Esophagus squamous epithelium (tissue), 5 donors: ENCODE data around the gene NEUROD1. TPM values are rescaled to one million over a fixed set of nuclear protein-coding genes. Genes with fewer than 3 reads are reported as not detected.

ENCODE experiments used
- DNase-seq: peaks from one replicate; lab custom pipeline; 2025; lab: John Stamatoyannopoulos, UW
- H3K27ac ChIP-seq, 4 donors: fragments of 200-600 bp; sonication (generic); one replicate each; pipeline ENCODE4 v1.5.1; 2016 to 2019; ENCODE audit warnings: mild to moderate bottlenecking in 1 of 4
- H3K27me3 ChIP-seq, 4 donors: fragments of 200-600 bp; sonication (generic); 1 replicate in 3 of 4; 2 replicates in 1 of 4; pipeline versions ENCODE4 v1.5.1 to v1.6.0; 2017 to 2021; ENCODE audit warnings: antibody characterized with exemption in 1 of 4
- H3K36me3 ChIP-seq, 3 donors: fragments of 200-600 bp; sonication (generic); one replicate each; pipeline ENCODE4 v1.5.1; 2016 to 2019
- H3K4me1 ChIP-seq, 3 donors: fragments of 200-600 bp; sonication (generic); one replicate each; pipeline ENCODE4 v1.5.1; 2017 to 2019
- H3K4me3 ChIP-seq, 4 donors: fragments of 200-600 bp; sonication (generic); 1 replicate in 3 of 4; 2 replicates in 1 of 4; pipeline ENCODE4 v1.5.1; 2016 to 2019; ENCODE audit warnings: mild to moderate bottlenecking in 2 of 4, moderate library complexity in 1 of 4
- H3K9me3 ChIP-seq, 3 donors: fragments of 200-600 bp; sonication (generic); one replicate each; pipeline ENCODE4 v1.5.1; 2016 to 2019
- CTCF ChIP-seq, 6 experiments: fragments of 450-650 bp in 4 of 6; fragments of 200-600 bp in 2 of 6; sonication (generic) in 2 of 6; IDR thresholded peaks; one replicate each; pipeline ENCODE4 v1.5.1; 2016 to 2019; ENCODE audit warnings: antibody characterized with exemption in 6 of 6, mild to moderate bottlenecking in 4 of 6, moderate library complexity in 4 of 6
- POLR2A ChIP-seq, 4 donors: fragments of 450-650 bp; IDR thresholded peaks; one replicate each; pipeline ENCODE4 v1.6.1; 2017; ENCODE audit warnings: antibody characterized with exemption in 4 of 4, mild to moderate bottlenecking in 4 of 4, moderate library complexity in 3 of 4
- WGBS, 2 donors: methylation state at CpG; one replicate each; pipeline ENCODE4 v1.1.5; 2018; 5-methylcytosine and 5-hydroxymethylcytosine counted together
- intact Hi-C: fragments of 100-400 bp; cut with DNase I; formaldehyde crosslinking; loops from one replicate; pipeline ENCODE4 v1.15.0; 2022
- total RNA-seq, 4 donors: library from RNA; depleted of rRNA; stranded (reverse); fragments of >200 nt; gene quantifications; one replicate each; pipeline ENCODE4 v1.1.0, GENCODE V29; 2016
- donor health status: DM: yes; HTN: yes; CAD: no.

Gene NEUROD1
- total RNA-seq, 4 donors from 2014 or later, result not detected

DNA sequence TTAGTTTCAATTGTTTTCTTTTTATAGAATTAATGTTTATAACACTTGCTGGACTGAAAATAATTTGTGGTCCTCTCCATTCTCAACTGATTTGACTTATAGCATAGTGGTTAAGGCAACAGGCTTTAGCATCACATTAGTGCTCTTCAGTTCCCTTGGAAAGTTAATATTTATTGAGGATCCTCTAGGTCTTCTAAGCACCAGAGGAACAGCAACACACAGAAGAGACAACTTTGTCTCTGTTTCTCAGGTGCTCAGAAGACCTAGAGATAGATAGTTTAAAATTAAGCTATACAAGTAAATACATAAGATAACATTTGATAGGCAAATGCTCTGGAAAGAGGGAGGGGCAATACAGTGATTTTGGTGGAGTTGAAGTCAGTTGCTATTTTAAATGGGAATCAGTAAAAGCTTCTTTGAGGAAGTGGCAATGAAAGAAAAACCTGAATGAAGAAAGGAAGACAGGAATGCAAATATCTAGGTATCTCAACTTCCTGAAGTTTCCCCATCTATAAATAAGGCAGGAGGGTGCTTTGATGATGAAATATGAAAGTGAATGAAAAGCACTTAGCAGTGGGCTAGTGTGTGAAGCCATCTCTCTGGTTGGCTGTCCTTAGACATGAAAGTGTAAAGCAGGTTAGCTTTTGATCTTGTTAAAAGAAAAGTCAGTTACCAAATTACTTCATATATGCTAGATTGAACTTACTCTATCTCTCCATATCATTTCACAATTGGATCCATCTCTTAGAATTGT lies 7.9 kb downstream of the NEUROD1 start:
- no peak overlapping the region for H3K4me3 ChIP-seq
- no peaks in the 10 kb centered on the region for H3K4me1 ChIP-seq
- no peaks in the 10 kb centered on the region for H3K9me3 ChIP-seq
- H3K27ac ChIP-seq, result no peak overlapping the region
- peaks cover 0 to 67% (median 0%) of the 10 kb centered on the region in 4 donors for H3K27me3 ChIP-seq
- intact Hi-C loops, result no loop called here
- TF ChIP-seq POLR2A (IDR thresholded peaks at IDR 0.05), result no peak
- no peak for TF ChIP-seq CTCF (IDR thresholded peaks at IDR 0.05)
- DNase-seq, result no peak
- no peaks in the 10 kb centered on the region for H3K36me3 ChIP-seq

DNA sequence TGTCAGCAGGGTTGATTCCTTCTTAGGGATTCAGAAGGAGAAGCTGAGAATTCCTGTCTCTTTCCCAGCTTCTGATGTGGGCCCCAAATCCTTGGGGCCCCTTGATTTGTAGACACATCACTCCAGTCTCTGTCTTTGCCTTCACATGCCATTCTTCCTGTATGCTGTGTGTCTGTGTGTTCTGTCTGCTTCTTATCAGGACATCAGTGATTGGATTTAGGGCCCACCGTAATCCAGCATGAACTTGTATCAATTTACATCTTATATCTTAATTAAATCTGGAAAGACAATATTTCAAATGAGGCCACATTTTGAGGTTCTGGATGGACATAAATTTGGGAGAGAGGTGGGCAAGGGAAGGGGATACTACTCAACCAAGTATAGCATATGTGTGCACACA lies 9.7 kb downstream of the NEUROD1 start:
- WGBS, 2 donors, result 92 to 100% methylated on average over 1 of the region's 1 CpG
- intact Hi-C loops, result no loop called here
- DNase-seq, result no peak
- TF ChIP-seq CTCF (IDR thresholded peaks at IDR 0.05) (no peak), POLR2A (IDR thresholded peaks at IDR 0.05) (no peak)
- Histone ChIP-seq H3K4me3 (no peak overlapping the region), H3K36me3 (no peaks in the 10 kb centered on the region), H3K4me1 (no peaks in the 10 kb centered on the region), H3K27me3 (peaks cover 0 to 59% (median 0%) of the 10 kb centered on the region in 4 donors), H3K9me3 (peaks cover 0 to 7% (median 2%) of the 10 kb centered on the region in 3 donors), H3K27ac (no peak overlapping the region)

DNA sequence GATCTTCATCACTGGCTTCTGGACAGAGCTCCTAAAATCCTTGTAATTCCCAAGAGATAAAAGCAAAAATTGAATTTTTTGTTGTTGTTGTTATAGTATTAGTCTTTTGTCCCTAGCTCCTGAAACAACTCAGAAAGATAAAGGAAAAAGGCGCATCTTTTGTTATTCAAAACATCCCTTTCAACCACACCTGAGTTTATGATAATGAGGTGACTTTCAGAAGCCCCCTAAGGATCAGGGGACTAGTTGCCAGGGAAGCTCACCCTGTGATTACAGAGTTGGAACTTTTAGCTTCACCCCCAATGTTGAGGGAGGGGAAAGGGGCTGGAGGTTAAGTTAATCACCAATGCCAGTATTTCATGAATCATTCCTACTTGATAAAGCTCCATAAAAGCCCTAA lies 13.1 kb downstream of the NEUROD1 start:
- no peak overlapping the region for H3K27ac ChIP-seq
- DNase-seq, result no peak
- no peaks in the 10 kb centered on the region for H3K4me1 ChIP-seq
- TF ChIP-seq POLR2A (IDR thresholded peaks at IDR 0.05) (no peak), CTCF (IDR thresholded peaks at IDR 0.05) (no peak)
- WGBS, 2 donors, result 60 to 70% methylated on average over 1 of the region's 1 CpG
- peaks cover 0 to 34% (median 0%) of the 10 kb centered on the region in 4 donors for H3K27me3 ChIP-seq
- no peaks in the 10 kb centered on the region for H3K36me3 ChIP-seq
- intact Hi-C loops, result no loop called here
- H3K9me3 ChIP-seq, result peaks cover 0 to 9% (median 4%) of the 10 kb centered on the region in 3 donors
- H3K4me3 ChIP-seq, result no peak overlapping the region

DNA sequence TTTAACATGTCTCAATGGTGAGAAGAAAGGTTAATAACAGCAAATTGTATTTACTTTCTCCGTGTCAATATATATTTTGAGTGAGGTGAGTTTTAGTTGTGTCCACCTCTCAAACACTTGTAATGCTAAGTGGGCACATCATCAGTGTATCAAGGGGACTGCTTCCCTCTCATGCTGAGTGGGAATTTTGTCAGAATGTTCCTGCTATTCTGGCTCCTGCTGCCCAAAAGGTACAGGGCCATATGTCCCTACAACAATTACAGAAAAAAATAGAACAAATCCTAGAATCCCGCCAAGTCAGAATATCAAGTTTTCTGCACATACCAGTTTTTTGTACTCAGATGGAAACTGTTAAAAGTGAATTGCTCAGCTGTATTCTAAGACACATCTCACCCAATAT lies 18.0 kb downstream of the NEUROD1 start:
- Histone ChIP-seq H3K27ac (no peak overlapping the region), H3K4me1 (peaks cover under 1 to 3% (median under 1%) of the 10 kb centered on the region in 3 donors), H3K36me3 (no peaks in the 10 kb centered on the region), H3K4me3 (no peak overlapping the region), H3K27me3 (peaks cover 0 to 38% (median 0%) of the 10 kb centered on the region in 4 donors), H3K9me3 (peaks cover 0 to 9% (median 4%) of the 10 kb centered on the region in 3 donors)
- intact Hi-C loops, result no loop called here
- WGBS, 2 donors, result 88 to 92% methylated on average over 2 of the region's 2 CpGs
- no peak for DNase-seq
- TF ChIP-seq POLR2A (IDR thresholded peaks at IDR 0.05) (no peak), CTCF (IDR thresholded peaks at IDR 0.05) (no peak)

DNA sequence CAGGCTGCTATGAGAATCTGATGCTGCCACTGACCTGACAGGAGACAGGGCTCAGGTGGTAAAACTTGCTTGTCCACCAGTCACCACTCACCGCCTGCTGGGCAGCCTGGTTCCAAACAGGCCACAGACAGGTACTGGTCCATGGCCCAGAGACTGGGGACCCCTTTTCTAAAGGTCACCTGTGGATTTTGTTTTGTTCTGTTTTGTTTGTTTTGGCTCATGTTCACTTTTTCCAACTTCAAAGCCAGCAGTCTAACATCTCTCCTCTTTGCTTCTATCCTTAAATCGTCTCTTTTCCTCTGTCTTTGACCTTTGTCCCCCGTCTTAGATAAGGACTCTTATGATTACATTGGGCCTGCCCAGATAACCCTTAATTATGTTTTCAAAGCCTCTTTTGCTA lies 20.1 kb downstream of the NEUROD1 start:
- Histone ChIP-seq H3K4me3 (no peak overlapping the region), H3K27me3 (peaks cover 0 to 48% (median 0%) of the 10 kb centered on the region in 4 donors), H3K36me3 (no peaks in the 10 kb centered on the region), H3K4me1 (peaks cover 8 to 15% (median 9%) of the 10 kb centered on the region in 3 donors), H3K9me3 (no peaks in the 10 kb centered on the region), H3K27ac (no peak overlapping the region)
- intact Hi-C loops, result no loop called here
- 41 to 73% methylated on average over 3 of the region's 3 CpGs for WGBS, 2 donors
- no peak for TF ChIP-seq POLR2A (IDR thresholded peaks at IDR 0.05)
- TF ChIP-seq CTCF (IDR thresholded peaks at IDR 0.05), result no peak
- no peak for DNase-seq
